ENCODE results near the gene PMVK.

Gene PMVK

GRCh38 chr1:154945962-154946850 lies 9.7 kb upstream of the PMVK start:
- no peaks in the 10 kb centered on the region for H3K27me3 Mint-ChIP-seq
- H3K27ac Mint-ChIP-seq, result no peak overlapping the region
- no peak overlapping the region for H3K4me3 Mint-ChIP-seq
- peaks cover 45% of the 10 kb centered on the region for H3K4me1 Mint-ChIP-seq
- H3K9me3 Mint-ChIP-seq, result no peaks in the 10 kb centered on the region
- ATAC-seq, result no peak
- DNase-seq, result no peak
- H3K36me3 Mint-ChIP-seq (ENCODE audit: low read depth), result peaks cover 3% of the 10 kb centered on the region

- no peaks in the 10 kb centered on the region for H3K36me3 Mint-ChIP-seq (ENCODE audit: low read depth)
- no peak overlapping the region for H3K27ac Mint-ChIP-seq
- no peak for DNase-seq
- no peaks in the 10 kb centered on the region for H3K27me3 Mint-ChIP-seq
- no peak for ATAC-seq
- no peaks in the 10 kb centered on the region for H3K9me3 Mint-ChIP-seq
- H3K4me1 Mint-ChIP-seq, result peaks cover 45% of the 10 kb centered on the region
- no peak overlapping the region for H3K4me3 Mint-ChIP-seq
These were observed 8.8 kb upstream of the PMVK start for GRCh38 chr1:154945160-154945961.

GRCh38 chr1:154944401-154945159 lies 8.1 kb upstream of the PMVK start:
- no peaks in the 10 kb centered on the region for H3K9me3 Mint-ChIP-seq
- peaks cover 50% of the 10 kb centered on the region for H3K4me1 Mint-ChIP-seq
- H3K27me3 Mint-ChIP-seq, result no peaks in the 10 kb centered on the region
- H3K36me3 Mint-ChIP-seq (ENCODE audit: low read depth), result no peaks in the 10 kb centered on the region
- DNase-seq (no peak), ATAC-seq (no peak)
- H3K27ac Mint-ChIP-seq, result no peak overlapping the region
- H3K4me3 Mint-ChIP-seq, result no peak overlapping the region

- Mint-ChIP-seq H3K4me1 (peaks cover 53% of the 10 kb centered on the region), H3K36me3 (ENCODE audit: low read depth) (no peaks in the 10 kb centered on the region), H3K27ac (peak overlapping the region; percentile 21), H3K27me3 (no peaks in the 10 kb centered on the region), H3K9me3 (no peaks in the 10 kb centered on the region), H3K4me3 (no peak overlapping the region)
- DNase-seq (peak; percentile 64), ATAC-seq (no peak)
These were observed 7.3 kb upstream of the PMVK start for GRCh38 chr1:154943649-154944400.

GRCh38 chr1:154941333-154942013 lies 5.0 kb upstream of the PMVK start:
- peaks cover under 1% of the 10 kb centered on the region for H3K36me3 Mint-ChIP-seq (ENCODE audit: low read depth)
- DNase-seq, result no peak
- H3K4me1 Mint-ChIP-seq, result peaks cover 72% of the 10 kb centered on the region
- H3K4me3 Mint-ChIP-seq, result peak overlapping the region; percentile 3
- ATAC-seq, result no peak
- H3K27me3 Mint-ChIP-seq, result no peaks in the 10 kb centered on the region
- H3K9me3 Mint-ChIP-seq, result no peaks in the 10 kb centered on the region
- H3K27ac Mint-ChIP-seq, result peak overlapping the region; percentile 87

GRCh38 chr1:154940651-154941194 lies 4.2 kb upstream of the PMVK start:
- H3K4me3 Mint-ChIP-seq, result peak overlapping the region; percentile 3
- peaks cover 79% of the 10 kb centered on the region for H3K4me1 Mint-ChIP-seq
- ATAC-seq (peak; percentile 45), DNase-seq (no peak)
- peak overlapping the region; percentile 63 for H3K27ac Mint-ChIP-seq
- H3K27me3 Mint-ChIP-seq, result no peaks in the 10 kb centered on the region
- H3K36me3 Mint-ChIP-seq (ENCODE audit: low read depth), result peaks cover 2% of the 10 kb centered on the region
- H3K9me3 Mint-ChIP-seq, result no peaks in the 10 kb centered on the region

GRCh38 chr1:154940213-154940560 lies 3.7 kb upstream of the PMVK start:
- no peak for DNase-seq
- ATAC-seq, result no peak
- Mint-ChIP-seq H3K4me3 (no peak overlapping the region), H3K36me3 (ENCODE audit: low read depth) (peaks cover 2% of the 10 kb centered on the region), H3K27ac (no peak overlapping the region), H3K4me1 (peaks cover 84% of the 10 kb centered on the region), H3K9me3 (no peaks in the 10 kb centered on the region), H3K27me3 (no peaks in the 10 kb centered on the region)

GRCh38 chr1:154938604-154939399 lies 2.3 kb upstream of the PMVK start:
- Mint-ChIP-seq H3K4me3 (peak overlapping the region; percentile 44), H3K27me3 (no peaks in the 10 kb centered on the region), H3K27ac (peak overlapping the region; percentile 32), H3K36me3 (ENCODE audit: low read depth) (peaks cover 3% of the 10 kb centered on the region), H3K9me3 (no peaks in the 10 kb centered on the region), H3K4me1 (peaks cover 88% of the 10 kb centered on the region)
- ATAC-seq, result no peak
- no peak for DNase-seq

GRCh38 chr1:154937988-154938386 lies 1.5 kb upstream of the PMVK start:
- H3K36me3 Mint-ChIP-seq (ENCODE audit: low read depth), result peaks cover 3% of the 10 kb centered on the region
- no peak for ATAC-seq
- no peaks in the 10 kb centered on the region for H3K27me3 Mint-ChIP-seq
- peak overlapping the region; percentile 100 for H3K27ac Mint-ChIP-seq
- DNase-seq, result no peak
- H3K9me3 Mint-ChIP-seq, result no peaks in the 10 kb centered on the region
- H3K4me1 Mint-ChIP-seq, result peaks cover 80% of the 10 kb centered on the region
- peak overlapping the region; percentile 97 for H3K4me3 Mint-ChIP-seq

GRCh38 chr1:154937085-154937987 lies 817 bp upstream of the PMVK start:
- DNase-seq (peak; percentile 90), ATAC-seq (peak; percentile 79)
- Mint-ChIP-seq H3K4me1 (peaks cover 73% of the 10 kb centered on the region), H3K4me3 (peak overlapping the region; percentile 97), H3K36me3 (ENCODE audit: low read depth) (peaks cover 3% of the 10 kb centered on the region), H3K27me3 (no peaks in the 10 kb centered on the region), H3K27ac (peak overlapping the region; percentile 100), H3K9me3 (no peaks in the 10 kb centered on the region)

- no peaks in the 10 kb centered on the region for H3K27me3 Mint-ChIP-seq
- ATAC-seq, result no peak
- peaks cover 59% of the 10 kb centered on the region for H3K4me1 Mint-ChIP-seq
These were observed 567 bp downstream of the PMVK start for GRCh38 chr1:154935749-154936554.

More at GRCh38 chr1:154935749-154936554, 567 bp downstream of the PMVK start:
- Mint-ChIP-seq H3K27ac (peak overlapping the region; percentile 100), H3K9me3 (no peaks in the 10 kb centered on the region), H3K4me3 (peak overlapping the region; percentile 97), H3K36me3 (ENCODE audit: low read depth) (peaks cover 3% of the 10 kb centered on the region)
- DNase-seq, result no peak

Data from activated naive CD8-positive, alpha-beta T cell treated with anti-CD3 and anti-CD28 coated beads, Interleukin-2, amount 50 U/mL, for 24 hours (primary cell).